OCI-LY7 (cell line): ENCODE results near the gene GPR3. TPM values are rescaled to one million over a fixed set of nuclear protein-coding genes. Genes with fewer than 3 reads are reported as not detected.

Experiments used
- BruUV-seq: library from RNA; stranded (reverse); fragments of 400-500 nt; replicated peaks from 2 replicates; lab custom pipeline; 2021; lab: Mats Ljungman, UMichigan
- CTCF ChIA-PET: fragments of 300-600 bp; sonication (Branson Sonifier 250); formaldehyde crosslinking; loops from one replicate; lab custom pipeline; 2022; ENCODE audit warnings: antibody characterized with exemption; ENCODE audit not compliant: unreplicated experiment; lab: Charles Lee
- POLR2A ChIA-PET: fragments of 300-600 bp; sonication (Branson Sonifier 250); formaldehyde crosslinking; loops from one replicate; lab custom pipeline; 2022; ENCODE audit warnings: antibody characterized with exemption; lab: Charles Lee
- DNase-seq: peaks from one replicate; pipeline ENCODE4 v3.0.0-alpha.2; 2015; ENCODE audit warnings: low spot score
- H2AFZ ChIP-seq: fragments of 200-600 bp; sonication (generic), shearing (Covaris generic); 2 replicates; pipeline ENCODE4 v1.6.1; 2014; ENCODE audit warnings: mild to moderate bottlenecking, antibody characterized with exemption, low read length, moderate library complexity
- H3K27ac ChIP-seq: fragments of 200-600 bp; sonication (generic); 2 replicates; pipeline ENCODE4 v1.5.1; 2014; ENCODE audit warnings: mixed run types, low read depth, mild to moderate bottlenecking, moderate library complexity, low read length, inconsistent platforms; ENCODE audit not compliant: poor library complexity, severe bottlenecking
- H3K36me3 ChIP-seq: fragments of 200-600 bp; sonication (generic); 2 replicates; pipeline ENCODE4 v1.6.1; 2014; ENCODE audit warnings: mild to moderate bottlenecking, antibody characterized with exemption, low read length, moderate library complexity, mixed read lengths; ENCODE audit not compliant: insufficient read depth
- H3K4me1 ChIP-seq: fragments of 200-600 bp; sonication (generic); 2 replicates; pipeline ENCODE4 v1.5.1; 2014; ENCODE audit warnings: mild to moderate bottlenecking, low read length; ENCODE audit not compliant: insufficient read depth, poor library complexity, severe bottlenecking
- H3K4me2 ChIP-seq: fragments of 200-600 bp; sonication (generic); 2 replicates; pipeline ENCODE4 v1.6.1; 2014; ENCODE audit warnings: mild to moderate bottlenecking, low read length
- H3K4me3 ChIP-seq: fragments of 200-600 bp; sonication (generic); 2 replicates; pipeline ENCODE4 v1.5.1; 2014; ENCODE audit warnings: mild to moderate bottlenecking, low read depth, low read length; ENCODE audit not compliant: poor library complexity, severe bottlenecking
- H3K79me2 ChIP-seq: fragments of 200-600 bp; sonication (generic); 2 replicates; pipeline ENCODE4 v1.6.1; 2016; ENCODE audit warnings: low read depth, mild to moderate bottlenecking, low read length, moderate library complexity, mixed read lengths; ENCODE audit not compliant: insufficient read depth
- H3K9me2 ChIP-seq: fragments of 200-600 bp; sonication (generic); 2 replicates; pipeline ENCODE4 v1.6.1; 2016; ENCODE audit warnings: mild to moderate bottlenecking, low read length, mixed read lengths; ENCODE audit not compliant: insufficient read depth
- H3K9me3 ChIP-seq: fragments of 200-600 bp; sonication (generic); 2 replicates; pipeline ENCODE4 v1.6.1; 2014; ENCODE audit warnings: mild to moderate bottlenecking, mixed run types, low read length, mixed read lengths
- H4K20me1 ChIP-seq: fragments of 200-600 bp; sonication (generic); 2 replicates; pipeline ENCODE4 v1.6.1; 2014; ENCODE audit warnings: mild to moderate bottlenecking, antibody characterized with exemption, low read length, moderate library complexity, mixed read lengths; ENCODE audit not compliant: insufficient read depth
- EZH2phosphoT487 ChIP-seq: fragments of 200-600 bp; sonication (generic); IDR thresholded peaks from 2 replicates; pipeline ENCODE4 v1.6.1; 2018; ENCODE audit warnings: low read depth, borderline replicate concordance, mild to moderate bottlenecking, mixed run types, antibody characterized with exemption, low read length, moderate library complexity, mixed read lengths
- intact Hi-C: fragments of 100-400 bp; cut with micrococcal nuclease; formaldehyde crosslinking; loops from one replicate; pipeline ENCODE4 v1.10.0; 2022; ENCODE audit not compliant: unreplicated experiment
- total RNA-seq, 2 experiments: library from RNA; depleted of rRNA in 1 of 2; stranded (reverse); fragments of >200 nt in 1 of 2; shearing (Covaris generic) in 1 of 2; gene quantifications; 2 replicates each; pipeline ENCODE4 v1.2.3, GENCODE V29; 2014 to 2022
- TF ChIP-seq, protein P1 (sequence below): fragments of 200-600 bp; sonication (generic); conservative IDR thresholded peaks from 2 replicates; pipeline ENCODE4 v1.5.1; 2014; ENCODE audit warnings: mild to moderate bottlenecking, antibody characterized with exemption, low read length, moderate library complexity, mixed read lengths

Gene GPR3
- total RNA-seq, 2 experiments from 2014 or later, result 0.25 to 0.32 TPM

DNA sequence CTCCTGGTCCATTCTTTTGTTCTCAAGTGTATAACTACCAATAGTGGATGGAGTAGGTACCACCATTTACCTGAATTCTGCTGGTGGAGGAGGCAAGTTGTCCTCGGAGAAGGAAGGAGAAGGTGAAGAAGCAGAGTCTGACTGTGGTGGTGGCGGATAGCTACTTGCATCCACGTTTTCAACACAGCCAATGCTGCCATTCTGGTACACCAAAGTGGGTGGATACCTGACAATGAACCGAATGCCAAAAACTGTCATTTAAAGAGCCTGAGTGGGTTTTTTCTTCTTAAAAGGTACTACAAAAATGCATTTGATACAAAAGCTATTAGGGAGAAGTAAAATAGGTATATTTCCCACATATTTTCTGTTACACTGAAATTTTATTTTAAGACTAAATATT is 20.1 kb downstream of the GPR3 start:
- H3K27ac ChIP-seq, result no peak overlapping the region
- ChIA-PET CTCF (no interaction called here), POLR2A (interaction anchor here (1.3 kb wide), 1 partner anchor 8 kb away, joined by 7 read pairs; no protein-coding TSS in a partner anchor)
- H3K9me2 ChIP-seq, result no peaks in the 10 kb centered on the region
- peaks cover 28% of the 10 kb centered on the region for H3K4me1 ChIP-seq
- BruUV-seq, result no TSS peak
- no peak overlapping the region for H3K4me2 ChIP-seq
- DNase-seq, result no peak
- H4K20me1 ChIP-seq, result no peaks in the 10 kb centered on the region
- no peak overlapping the region for H2AFZ ChIP-seq
- H3K4me3 ChIP-seq, result no peak overlapping the region
- no peaks in the 10 kb centered on the region for H3K9me3 ChIP-seq
- intact Hi-C loops, result no loop called here
- H3K79me2 ChIP-seq, result no peaks in the 10 kb centered on the region
- TF ChIP-seq EZH2phosphoT487, result no peak
- TF ChIP-seq, protein P1, sequence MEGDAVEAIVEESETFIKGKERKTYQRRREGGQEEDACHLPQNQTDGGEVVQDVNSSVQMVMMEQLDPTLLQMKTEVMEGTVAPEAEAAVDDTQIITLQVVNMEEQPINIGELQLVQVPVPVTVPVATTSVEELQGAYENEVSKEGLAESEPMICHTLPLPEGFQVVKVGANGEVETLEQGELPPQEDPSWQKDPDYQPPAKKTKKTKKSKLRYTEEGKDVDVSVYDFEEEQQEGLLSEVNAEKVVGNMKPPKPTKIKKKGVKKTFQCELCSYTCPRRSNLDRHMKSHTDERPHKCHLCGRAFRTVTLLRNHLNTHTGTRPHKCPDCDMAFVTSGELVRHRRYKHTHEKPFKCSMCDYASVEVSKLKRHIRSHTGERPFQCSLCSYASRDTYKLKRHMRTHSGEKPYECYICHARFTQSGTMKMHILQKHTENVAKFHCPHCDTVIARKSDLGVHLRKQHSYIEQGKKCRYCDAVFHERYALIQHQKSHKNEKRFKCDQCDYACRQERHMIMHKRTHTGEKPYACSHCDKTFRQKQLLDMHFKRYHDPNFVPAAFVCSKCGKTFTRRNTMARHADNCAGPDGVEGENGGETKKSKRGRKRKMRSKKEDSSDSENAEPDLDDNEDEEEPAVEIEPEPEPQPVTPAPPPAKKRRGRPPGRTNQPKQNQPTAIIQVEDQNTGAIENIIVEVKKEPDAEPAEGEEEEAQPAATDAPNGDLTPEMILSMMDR, result no peak
- peaks cover 95% of the 10 kb centered on the region for H3K36me3 ChIP-seq

DNA sequence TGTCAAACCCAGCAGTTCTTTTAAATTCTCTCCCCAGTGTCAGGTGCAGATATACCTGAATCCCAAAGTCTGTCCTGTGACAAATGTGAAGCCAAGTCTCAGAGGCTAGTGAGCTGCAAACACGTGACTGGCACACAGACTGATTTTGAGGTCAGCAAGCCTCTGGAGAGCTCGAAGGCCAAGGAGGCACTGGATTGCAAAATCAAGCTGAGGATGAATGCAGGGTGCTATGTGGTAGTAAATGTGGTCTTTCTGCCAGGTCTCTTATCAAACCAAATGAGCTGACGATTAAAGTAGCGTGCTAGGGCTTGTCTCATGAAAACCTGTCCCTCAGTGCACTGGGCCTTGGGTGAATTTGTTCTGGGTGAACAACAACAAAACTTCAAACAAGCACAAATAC is 20.6 kb downstream of the GPR3 start:
- H3K4me2 ChIP-seq, result no peak overlapping the region
- no peaks in the 10 kb centered on the region for H3K79me2 ChIP-seq
- no peaks in the 10 kb centered on the region for H4K20me1 ChIP-seq
- ChIA-PET CTCF (no interaction called here), POLR2A (no interaction called here)
- no peaks in the 10 kb centered on the region for H3K9me3 ChIP-seq
- TF ChIP-seq, protein P1, result no peak
- TF ChIP-seq EZH2phosphoT487, result no peak
- peaks cover 26% of the 10 kb centered on the region for H3K4me1 ChIP-seq
- H3K27ac ChIP-seq, result no peak overlapping the region
- DNase-seq, result no peak
- H3K36me3 ChIP-seq, result peaks cover 95% of the 10 kb centered on the region
- intact Hi-C loops, result no loop called here
- no peak overlapping the region for H3K4me3 ChIP-seq
- no peak overlapping the region for H2AFZ ChIP-seq
- no peaks in the 10 kb centered on the region for H3K9me2 ChIP-seq
- no TSS peak for BruUV-seq

DNA sequence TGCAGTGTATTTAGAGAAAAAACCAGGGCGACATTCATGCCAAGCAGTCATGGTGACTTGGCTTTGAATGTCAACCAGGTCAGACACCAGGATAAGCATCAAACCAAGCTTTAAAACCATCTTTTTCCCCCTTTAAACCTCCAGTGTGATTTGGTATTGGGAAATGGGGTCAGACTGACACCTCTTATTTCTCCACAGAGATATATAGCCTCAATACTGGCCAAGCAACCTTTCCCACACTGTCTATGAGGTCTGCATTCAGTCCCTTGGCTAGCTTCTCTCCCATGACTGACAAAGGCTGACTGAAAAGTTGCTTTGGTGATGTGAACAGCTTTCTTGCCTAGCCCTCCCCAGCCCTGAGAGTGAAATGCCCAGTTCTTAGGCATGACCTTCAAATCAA is 21.7 kb downstream of the GPR3 start:
- H4K20me1 ChIP-seq, result no peaks in the 10 kb centered on the region
- no peak overlapping the region for H3K4me3 ChIP-seq
- ChIA-PET POLR2A (interaction anchor here (1.2 kb wide), 1 partner anchor 10 kb away, joined by 3 read pairs; no protein-coding TSS in a partner anchor), CTCF (interaction anchor here (1.3 kb wide), 1 partner anchor 14 kb away, joined by 3 read pairs; no protein-coding TSS in a partner anchor)
- DNase-seq, result no peak
- no peaks in the 10 kb centered on the region for H3K9me3 ChIP-seq
- H3K36me3 ChIP-seq, result peaks cover 97% of the 10 kb centered on the region
- H3K4me1 ChIP-seq, result peaks cover 22% of the 10 kb centered on the region
- H2AFZ ChIP-seq, result no peak overlapping the region
- no TSS peak for BruUV-seq
- no peak overlapping the region for H3K27ac ChIP-seq
- H3K79me2 ChIP-seq, result no peaks in the 10 kb centered on the region
- no peak overlapping the region for H3K4me2 ChIP-seq
- H3K9me2 ChIP-seq, result no peaks in the 10 kb centered on the region
- intact Hi-C loops, result no loop called here
- no peak for TF ChIP-seq EZH2phosphoT487
- TF ChIP-seq, protein P1, result no peak
